ENCODE results near the gene C1orf167. TPM values are rescaled to one million over a fixed set of nuclear protein-coding genes. Genes with fewer than 3 reads are reported as not detected.

C1orf167 gene
- total and polyA plus RNA-seq, 3 donors from 2014 or later, result 26.0 to 64.2 (median 34.5) TPM

- Histone ChIP-seq H3K4me1 (no peaks in the 10 kb centered on the region), H3K27ac (no peak overlapping the region), H3K36me3 (ENCODE audit: low read depth, missing control alignments) (no peaks in the 10 kb centered on the region), H3K4me3 (no peak overlapping the region), H3K27me3 (no peaks in the 10 kb centered on the region), H3K9me3 (no peaks in the 10 kb centered on the region)
- intact Hi-C loops (cut with DNase I; ENCODE audit: low total_unique reads), result no loop called here
- 82 to 88% methylated on average over 7 to 9 of the region's 9 CpGs for WGBS, 2 donors
- no peak for DNase-seq
- no peak for TF ChIP-seq POLR2A (IDR thresholded peaks at IDR 0.05)
- no peak for TF ChIP-seq CTCF (IDR thresholded peaks at IDR 0.05)
Measured at GRCh38 chr1:11831945-11832725, 70.1 kb downstream of the C1orf167 start.

GRCh38 chr1:11833497-11833896 is 71.5 kb downstream of the C1orf167 start:
- TF ChIP-seq POLR2A (IDR thresholded peaks at IDR 0.05) (no peak), CTCF (IDR thresholded peaks at IDR 0.05) (no peak)
- no peak for DNase-seq
- intact Hi-C loops (cut with DNase I; ENCODE audit: low total_unique reads), result no loop called here
- WGBS, 2 donors, result 88 to 91% methylated on average over 8 of the region's 8 CpGs
- H3K27ac ChIP-seq, result no peak overlapping the region
- H3K27me3 ChIP-seq, result no peaks in the 10 kb centered on the region
- H3K4me3 ChIP-seq, result no peak overlapping the region
- H3K9me3 ChIP-seq, result no peaks in the 10 kb centered on the region
- no peaks in the 10 kb centered on the region for H3K36me3 ChIP-seq (ENCODE audit: low read depth, missing control alignments)
- H3K4me1 ChIP-seq, result no peaks in the 10 kb centered on the region

DNA sequence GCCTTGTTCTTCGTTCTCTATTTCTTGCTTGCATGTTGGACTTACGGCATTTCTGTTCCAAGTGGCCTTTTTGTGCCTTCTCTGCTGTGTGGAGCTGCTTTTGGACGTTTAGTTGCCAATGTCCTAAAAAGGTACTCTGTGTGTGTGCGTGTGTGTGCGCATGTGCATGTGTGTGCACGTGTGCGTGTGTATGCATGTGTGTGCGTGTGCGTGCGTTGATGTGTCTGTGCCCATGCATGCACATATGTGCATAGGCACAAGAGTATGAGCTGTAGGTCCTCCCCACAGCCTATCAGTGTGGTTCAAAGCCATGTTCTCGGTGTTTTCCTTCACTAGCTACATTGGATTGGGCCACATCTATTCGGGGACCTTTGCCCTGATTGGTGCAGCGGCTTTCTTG is 71.9 kb downstream of the C1orf167 start:
- no peaks in the 10 kb centered on the region for H3K36me3 ChIP-seq (ENCODE audit: low read depth, missing control alignments)
- no peaks in the 10 kb centered on the region for H3K9me3 ChIP-seq
- H3K27me3 ChIP-seq, result no peaks in the 10 kb centered on the region
- H3K27ac ChIP-seq, result no peak overlapping the region
- 95 to 96% methylated on average over 13 of the region's 13 CpGs for WGBS, 2 donors
- TF ChIP-seq POLR2A (IDR thresholded peaks at IDR 0.05) (no peak), CTCF (IDR thresholded peaks at IDR 0.05) (no peak)
- no peaks in the 10 kb centered on the region for H3K4me1 ChIP-seq
- intact Hi-C loops (cut with DNase I; ENCODE audit: low total_unique reads), result no loop called here
- H3K4me3 ChIP-seq, result no peak overlapping the region
- DNase-seq, result no peak

- 93 to 94% methylated on average over 25 to 28 of the region's 28 CpGs for WGBS, 2 donors
- intact Hi-C loops (cut with DNase I; ENCODE audit: low total_unique reads), result no loop called here
- Histone ChIP-seq H3K4me3 (no peak overlapping the region), H3K4me1 (no peaks in the 10 kb centered on the region), H3K27me3 (no peaks in the 10 kb centered on the region), H3K27ac (no peak overlapping the region), H3K9me3 (no peaks in the 10 kb centered on the region), H3K36me3 (ENCODE audit: low read depth, missing control alignments) (no peaks in the 10 kb centered on the region)
- DNase-seq, result no peak
- no peak for TF ChIP-seq CTCF (IDR thresholded peaks at IDR 0.05)
- no peak for TF ChIP-seq POLR2A (IDR thresholded peaks at IDR 0.05)
Measured at GRCh38 chr1:11835441-11836225, 73.6 kb downstream of the C1orf167 start.

Data from testis (tissue), 3 donors.